Thymus (tissue), 11 donors: Measurements from ENCODE around the gene COQ10B. TPM values are rescaled to one million over a fixed set of nuclear protein-coding genes. Genes with fewer than 3 reads are reported as not detected.
A peak's percentile ranks its signal among the peaks of the same experiment; 100 is the strongest.
"Not testable (repeated sequence)": the region's sequence is repeated elsewhere in the genome, so short reads cannot be mapped to it uniquely, and the experiment has no call there.

Experiments
- DNase-seq, 9 donors: peaks; one replicate each; pipeline ENCODE4 v3.0.0-alpha.2; 2013; ENCODE audit warnings: low spot score in 9 of 9, low read depth in 6 of 9, missing footprints in 1 of 9
- H3K27ac ChIP-seq, 2 donors: one replicate each; pipeline ENCODE4 v1.5.1; 2013; ENCODE audit warnings: control low read depth in 1 of 2, low read depth in 1 of 2, low read length in 1 of 2, mild to moderate bottlenecking in 1 of 2, moderate library complexity in 1 of 2
- H3K27me3 ChIP-seq, 2 donors: one replicate each; pipeline ENCODE4 v1.5.1; 2013; ENCODE audit warnings: low read length in 1 of 2; ENCODE audit not compliant: control insufficient read depth in 2 of 2, insufficient read depth in 1 of 2
- H3K36me3 ChIP-seq, 2 donors: one replicate each; pipeline ENCODE4 v1.5.1; 2013; ENCODE audit warnings: low read length in 1 of 2, mild to moderate bottlenecking in 1 of 2, moderate library complexity in 1 of 2; ENCODE audit not compliant: control insufficient read depth in 2 of 2, insufficient read depth in 2 of 2
- H3K4me1 ChIP-seq, 2 donors: one replicate each; pipeline ENCODE4 v1.5.1; 2013; ENCODE audit warnings: low read length in 2 of 2; ENCODE audit not compliant: control insufficient read depth in 2 of 2, insufficient read depth in 2 of 2
- H3K4me3 ChIP-seq, 2 donors: one replicate each; pipeline ENCODE4 v1.5.1; 2013; ENCODE audit warnings: low read length in 2 of 2, control low read depth in 1 of 2, mild to moderate bottlenecking in 1 of 2
- H3K9me3 ChIP-seq, 2 donors: one replicate each; pipeline ENCODE4 v1.5.1; 2013; ENCODE audit warnings: low read length in 1 of 2, mild to moderate bottlenecking in 1 of 2; ENCODE audit not compliant: control insufficient read depth in 2 of 2, insufficient read depth in 1 of 2
- WGBS: extraction: QIAGEN DNeasy Blood & Tissue Kit; methylation state at CpG from one replicate; pipeline ENCODE4 v1.1.7; 2013; 5-methylcytosine and 5-hydroxymethylcytosine counted together
- polyA plus RNA-seq: library from polyadenylated mRNA; stranded (reverse); fragments of 200-250 nt; gene quantifications from one replicate; pipeline ENCODE4 v1.2.3, GENCODE V29; 2013
- total RNA-seq: library from RNA; stranded (reverse); fragments of 120-200 nt; gene quantifications from one replicate; pipeline ENCODE4 v1.2.4, GENCODE V29; 2013
- donor health status: healthy.

Gene COQ10B
- total and polyA plus RNA-seq, 2 donors: 19.2 to 21.3 TPM

GRCh38 chr2:197442857-197443256, 10.5 kb upstream of the COQ10B start:
- DNase-seq: no peak
- Histone ChIP-seq H3K27ac (no peak overlapping the region), H3K9me3 (no peaks in the 10 kb centered on the region), H3K36me3 (no peaks in the 10 kb centered on the region), H3K27me3 (no peaks in the 10 kb centered on the region), H3K4me1 (no peaks in the 10 kb centered on the region), H3K4me3 (no peak overlapping the region)
- 69% methylated on average over 5 of the region's 5 CpGs for WGBS

GRCh38 chr2:197445746-197446145, 7.6 kb upstream of the COQ10B start:
- Histone ChIP-seq H3K27me3 (no peaks in the 10 kb centered on the region), H3K9me3 (peaks cover 0 to 6% of the 10 kb centered on the region in 2 donors), H3K27ac (no peak overlapping the region), H3K36me3 (no peaks in the 10 kb centered on the region), H3K4me1 (no peaks in the 10 kb centered on the region), H3K4me3 (no peak overlapping the region)
- no peak for DNase-seq
- WGBS: 97% methylated on average over 1 of the region's 1 CpG

DNA sequence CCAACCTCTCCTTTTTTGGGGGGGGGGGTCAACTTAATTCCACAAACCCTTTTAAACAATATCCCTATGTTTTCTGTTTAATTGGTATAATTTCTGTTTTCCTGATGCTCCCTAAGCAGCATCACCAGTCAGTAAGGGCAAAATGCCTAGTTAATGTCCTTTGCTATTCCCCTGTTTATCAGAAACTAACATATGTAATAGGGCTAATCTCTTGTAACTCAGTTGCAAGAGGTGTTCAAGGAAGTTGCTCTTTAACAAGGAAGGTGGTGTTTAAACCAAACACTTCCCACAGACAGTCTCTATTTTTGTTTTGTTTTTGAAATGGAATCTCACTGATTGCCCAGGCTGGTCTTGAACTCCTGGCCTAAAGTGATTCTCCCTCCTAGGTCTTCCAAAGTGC, 6.5 kb upstream of the COQ10B start:
- H3K27ac ChIP-seq: no peak overlapping the region
- peaks cover 0 to 8% of the 10 kb centered on the region in 2 donors for H3K9me3 ChIP-seq
- H3K4me3 ChIP-seq: no peak overlapping the region
- no peaks in the 10 kb centered on the region for H3K36me3 ChIP-seq
- DNase-seq: no peak
- H3K4me1 ChIP-seq: peaks cover 0 to 8% of the 10 kb centered on the region in 2 donors
- no peaks in the 10 kb centered on the region for H3K27me3 ChIP-seq

DNA sequence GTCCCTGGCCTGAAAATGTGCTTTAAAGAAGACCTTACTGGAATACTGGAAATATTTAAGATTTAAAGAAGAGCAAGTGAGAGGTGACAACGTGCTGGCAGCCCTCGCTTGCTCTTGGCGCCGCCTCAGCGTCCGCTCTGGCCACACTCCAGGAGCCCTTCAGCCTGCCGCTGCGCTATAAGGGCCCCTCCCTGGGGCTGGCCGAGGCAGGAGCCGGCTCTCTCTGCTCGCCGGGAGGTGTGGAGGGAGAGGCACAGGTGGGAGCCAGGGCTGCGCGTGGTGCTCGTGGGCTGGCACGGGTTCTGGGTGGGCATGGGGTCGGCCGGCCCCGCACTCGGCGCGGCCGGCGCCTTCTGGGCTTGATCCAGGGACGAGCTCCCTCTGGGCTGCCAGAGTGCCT, 2.9 kb upstream of the COQ10B start:
- no peak for DNase-seq
- 96% methylated on average over 25 of the region's 25 CpGs for WGBS
- peaks cover 11 to 13% of the 10 kb centered on the region in 2 donors for H3K4me1 ChIP-seq
- no peaks in the 10 kb centered on the region for H3K27me3 ChIP-seq
- H3K9me3 ChIP-seq: peaks cover 0 to 8% of the 10 kb centered on the region in 2 donors
- H3K27ac ChIP-seq: no peak overlapping the region
- H3K4me3 ChIP-seq: no peak overlapping the region
- no peaks in the 10 kb centered on the region for H3K36me3 ChIP-seq

GRCh38 chr2:197450935-197451358, 2.4 kb upstream of the COQ10B start:
- not testable (repeated sequence) for H3K4me3 ChIP-seq

DNA sequence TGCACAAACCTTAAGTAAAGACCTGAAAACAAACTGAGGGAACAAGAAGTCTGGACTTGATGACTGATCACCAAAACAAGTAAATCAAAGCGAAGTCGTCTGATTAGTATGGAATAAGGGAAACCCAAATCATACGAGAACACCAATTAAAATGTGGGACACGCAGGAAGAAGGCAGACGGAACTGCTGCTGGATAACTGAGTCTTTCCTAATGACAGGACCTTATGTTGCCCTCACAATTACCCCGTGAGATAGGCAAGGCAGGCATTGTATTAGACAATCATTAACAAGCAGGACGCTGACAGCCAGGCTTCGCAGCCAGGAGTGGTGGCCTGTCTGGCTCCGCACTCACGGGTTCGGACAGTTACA, 614 bp upstream of the COQ10B start:
- H3K4me3 ChIP-seq: peak overlapping the region; percentile 74 to 91
- no peaks in the 10 kb centered on the region for H3K27me3 ChIP-seq
- peaks cover 11 to 13% of the 10 kb centered on the region in 2 donors for H3K4me1 ChIP-seq
- peak overlapping the region; percentile 83 to 100 for H3K27ac ChIP-seq
- no peak for DNase-seq
- H3K36me3 ChIP-seq: no peaks in the 10 kb centered on the region
- WGBS: 9% methylated on average over 11 of the region's 11 CpGs
- peaks cover 0 to 8% of the 10 kb centered on the region in 2 donors for H3K9me3 ChIP-seq

More at GRCh38 chr2:197450935-197451358, 2.4 kb upstream of the COQ10B start:
- WGBS: 67% methylated on average over 6 of the region's 6 CpGs
- peaks cover 11 to 13% of the 10 kb centered on the region in 2 donors for H3K4me1 ChIP-seq
- H3K27me3 ChIP-seq, H3K9me3 ChIP-seq, H3K36me3 ChIP-seq: not testable (repeated sequence)
- H3K27ac ChIP-seq: peak overlapping the region in 1 of 2 donors; percentile 63
- peak in 1 of 9 donors; percentile 27 for DNase-seq

DNA sequence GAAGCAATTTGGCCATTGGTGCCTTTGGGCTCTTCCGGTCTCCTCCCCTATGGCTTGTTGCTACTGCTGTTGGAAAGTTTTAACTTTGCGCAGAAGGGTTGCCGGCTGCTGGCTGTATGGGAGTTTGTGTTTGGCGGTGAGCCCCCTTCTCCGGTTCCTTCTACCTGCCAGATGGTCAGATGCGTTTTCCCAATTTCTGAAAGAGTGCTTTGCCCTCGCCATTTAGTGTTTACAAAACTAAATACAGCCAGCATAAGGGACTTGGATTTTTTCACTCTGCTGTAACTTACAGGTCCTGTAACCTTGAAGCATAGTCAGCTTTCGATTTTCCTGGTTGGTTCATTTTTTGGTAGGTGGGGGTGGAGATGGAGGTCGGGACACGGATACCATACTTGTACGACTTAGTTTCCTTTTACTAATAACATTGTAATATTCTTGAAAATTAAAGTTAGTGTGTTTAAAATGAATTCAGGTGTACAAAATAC, 604 bp downstream of the COQ10B start:
- Histone ChIP-seq H3K9me3 (peaks cover 0 to 8% of the 10 kb centered on the region in 2 donors), H3K4me3 (peak overlapping the region; percentile 74 to 91), H3K27me3 (no peaks in the 10 kb centered on the region), H3K27ac (peak overlapping the region; percentile 99 to 100), H3K36me3 (no peaks in the 10 kb centered on the region), H3K4me1 (peaks cover 11 to 13% of the 10 kb centered on the region in 2 donors)
- under 1% methylated on average over 11 of the region's 11 CpGs for WGBS
- peak in 3 of 9 donors; percentile 70 to 79 (median 76) for DNase-seq

DNA sequence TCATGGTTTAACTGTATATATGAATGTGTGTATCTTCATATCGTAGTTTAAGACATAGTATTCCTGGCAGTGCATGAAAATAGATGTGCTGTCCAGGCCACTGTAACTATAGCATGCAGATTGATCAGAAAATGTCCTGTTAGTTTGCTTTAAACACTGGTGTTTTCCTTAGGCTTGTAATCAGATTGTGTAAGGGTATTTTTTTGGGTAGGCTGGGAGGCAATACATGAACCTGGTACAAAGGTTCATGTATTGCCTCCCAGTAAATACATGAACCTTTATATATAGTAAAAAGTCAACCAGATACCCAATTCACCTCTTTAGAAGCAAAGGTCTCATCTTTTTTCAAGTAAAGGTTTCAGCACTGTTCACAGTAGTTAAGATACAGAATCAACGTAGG, 1.6 kb downstream of the COQ10B start:
- no peak overlapping the region for H3K27ac ChIP-seq
- H3K27me3 ChIP-seq: no peaks in the 10 kb centered on the region
- H3K9me3 ChIP-seq: peaks cover 0 to 8% of the 10 kb centered on the region in 2 donors
- no peak for DNase-seq
- H3K4me3 ChIP-seq: peak overlapping the region in 1 of 2 donors; percentile 20
- peaks cover 3 to 6% of the 10 kb centered on the region in 2 donors for H3K36me3 ChIP-seq
- WGBS: 96% methylated on average over 2 of the region's 2 CpGs
- peaks cover 11 to 13% of the 10 kb centered on the region in 2 donors for H3K4me1 ChIP-seq

DNA sequence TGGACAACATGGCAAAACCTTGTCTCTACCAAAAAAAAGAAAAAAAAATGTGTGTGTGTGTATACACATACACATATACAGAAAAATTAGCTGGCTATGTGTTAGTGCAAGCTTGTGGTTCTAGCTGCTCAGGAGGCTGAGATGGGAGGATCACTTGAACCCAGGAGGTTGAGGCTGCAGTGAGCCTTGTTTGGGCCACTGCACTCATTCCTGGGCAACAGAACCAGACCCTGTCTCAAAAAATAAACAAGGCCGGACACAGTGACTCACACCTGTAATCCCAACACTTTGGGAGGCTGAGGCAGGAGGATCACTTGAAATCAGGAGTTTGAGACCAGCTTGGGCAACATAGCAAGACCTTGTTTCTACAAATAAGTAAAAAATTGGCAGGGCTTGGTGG, 2.1 kb downstream of the COQ10B start:
- H3K4me3 ChIP-seq: no peak overlapping the region
- WGBS: 100% methylated on average over 1 of the region's 1 CpG
- no peak overlapping the region for H3K27ac ChIP-seq

More for the DNA sequence above, 2.1 kb downstream of the COQ10B start:
- Histone ChIP-seq H3K27me3 (no peaks in the 10 kb centered on the region), H3K9me3 (peaks cover 0 to 6% of the 10 kb centered on the region in 2 donors), H3K4me1 (peaks cover 11 to 13% of the 10 kb centered on the region in 2 donors), H3K36me3 (peaks cover 7 to 11% of the 10 kb centered on the region in 2 donors)
- no peak for DNase-seq
